ENCODE data around the gene EDC3. TPM values are rescaled to one million over a fixed set of nuclear protein-coding genes. Genes with fewer than 3 reads are reported as not detected.

EDC3 gene
- total and polyA plus RNA-seq, 2 of the 4 experiments (the other 2 are of a cell fraction) = 16.8 to 38.0 TPM

GRCh38 chr15:74611341-74611740 lies 84.5 kb downstream of the EDC3 start:
- H4K5ac ChIP-seq (ENCODE audit: low read depth, low read length) = no peak overlapping the region
- H2BK5ac ChIP-seq (ENCODE audit: low read depth, low read length, poor library complexity, severe bottlenecking) = no peak overlapping the region
- no peak overlapping the region for H4K8ac ChIP-seq (ENCODE audit: low read depth in 2 of 2, low read length in 2 of 2)
- no peak overlapping the region for H3K4me3 ChIP-seq (ENCODE audit: insufficient read depth, low read depth, low read length)
- H3K23ac ChIP-seq (ENCODE audit: low read depth, low read length) = no peak overlapping the region
- H3K9ac ChIP-seq (ENCODE audit: low read depth, low read length) = no peak overlapping the region
- no peak overlapping the region for H2BK120ac ChIP-seq (ENCODE audit: low read depth, low read length)
- peaks cover 6% of the 10 kb centered on the region; the same call in 1 of the 2 replicates for H3K27me3 ChIP-seq (ENCODE audit: control insufficient read depth, insufficient read depth, low read length)
- no peak overlapping the region for H3K56ac ChIP-seq (ENCODE audit: extremely low read depth, insufficient read depth, low read length)
- no peak overlapping the region for H4K91ac ChIP-seq (ENCODE audit: insufficient read depth, low read depth, low read length)
- H2AFZ ChIP-seq (replicated peaks; ENCODE audit: low read length, poor library complexity) = no peak overlapping the region
- dilution Hi-C loops (cut with HindIII; ENCODE audit: low sequenced_read_pairs, unreplicated experiment) = no loop called here
- no peak overlapping the region for H2AK5ac ChIP-seq (ENCODE audit: low read depth, low read length)
- no peak overlapping the region for H3K4ac ChIP-seq (ENCODE audit: low read depth, low read length)
- 72% methylated on average over 6 of the region's 11 CpGs; no CpG with 5 or more reads in 1 of the 2 experiments for WGBS, 2 experiments (ENCODE audit: extremely low coverage in 2 of 2, insufficient read length in 1 of 2)
- H3K14ac ChIP-seq (replicated peaks; ENCODE audit: low read depth, low read length) = no peak overlapping the region
- no peaks in the 10 kb centered on the region for H3K9me1 ChIP-seq (ENCODE audit: insufficient read depth, low read length)
- H2BK15ac ChIP-seq (ENCODE audit: low read depth, low read length) = no peak overlapping the region
- H2AK9ac ChIP-seq (replicated peaks; ENCODE audit: low read depth, low read length, poor library complexity) = no peak overlapping the region
- H3K27ac ChIP-seq (ENCODE audit: insufficient read depth, low read length) = no peak overlapping the region
- POLR2A ChIA-PET (ENCODE audit: unreplicated experiment) = interaction anchor here (1.2 kb wide), 1 partner anchor 13 kb away, joined by 3 read pairs; no protein-coding TSS in a partner anchor
- peaks cover 2% of the 10 kb centered on the region; the same call in 1 of the 2 replicates for H3K4me1 ChIP-seq (ENCODE audit: control insufficient read depth, insufficient read depth, low read length)
- intact Hi-C loops (cut with micrococcal nuclease) = no loop called here
- TF ChIP-seq CTCF (conservative IDR thresholded peaks at IDR 0.05; ENCODE audit: low read depth, low read length) = no peak
- no peak for TF ChIP-seq FOS (IDR thresholded peaks at IDR 0.05; ENCODE audit: low read depth, low read length)
- TF ChIP-seq CEBPB (IDR thresholded peaks at IDR 0.05; ENCODE audit: low read depth, low read length) = no peak
- TF ChIP-seq MXI1 (IDR thresholded peaks at IDR 0.05; ENCODE audit: borderline replicate concordance, low read depth, low read length) = no peak
- no peak for TF ChIP-seq ELK1 (IDR thresholded peaks at IDR 0.05; ENCODE audit: borderline replicate concordance, low read depth, low read length)
- TF ChIP-seq CHD1 (IDR thresholded peaks at IDR 0.05; ENCODE audit: low read depth, low read length) = no peak
- no peak for TF ChIP-seq RCOR1 (IDR thresholded peaks at IDR 0.05; ENCODE audit: insufficient replicate concordance, low read length)
- TF ChIP-seq RFX5 (IDR thresholded peaks at IDR 0.05; ENCODE audit: low read depth, low read length) = no peak
- TF ChIP-seq MAFK (IDR thresholded peaks at IDR 0.05; ENCODE audit: low read depth, low read length) = no peak
- no peaks in the 10 kb centered on the region for H3K36me3 ChIP-seq (ENCODE audit: control insufficient read depth, insufficient read depth, low read length)
- no peaks in the 10 kb centered on the region for H3K9me3 ChIP-seq (ENCODE audit: control insufficient read depth, insufficient read depth, low read length)
- no peak overlapping the region for H2BK20ac ChIP-seq (ENCODE audit: low read depth, low read length)
- H3K18ac ChIP-seq (ENCODE audit: low read depth, low read length) = no peak overlapping the region
- BruUV-seq (replicated peaks) = no TSS peak
- CTCF ChIA-PET = no interaction called here
- peaks cover 0 to 6% of the 10 kb centered on the region in 2 experiments; a peak in 2 of 4 replicates for H3K79me1 ChIP-seq (ENCODE audit: low read depth in 1 of 2, low read length in 2 of 2)
- no peak for ATAC-seq (ENCODE audit: low read depth)
- peaks cover 3% of the 10 kb centered on the region; the same call in 1 of the 2 replicates for H4K20me1 ChIP-seq (ENCODE audit: insufficient read depth, low read length)
- no peak for DNase-seq
- in situ Hi-C loops (cut with MboI; ENCODE audit: low sequenced_read_pairs) = no loop called here
- H3K4me2 ChIP-seq (ENCODE audit: low read depth, low read length) = no peak overlapping the region

Measured in IMR-90 (cell line).